ENCODE measurements around the gene GBA3.

Gene GBA3

GRCh38 chr4:22677780-22678179 is 15.0 kb upstream of the GBA3 start:
- Histone ChIP-seq H4K20me1 (ENCODE audit: insufficient read depth, low read length) (no peaks in the 10 kb centered on the region), H3K4me1 (ENCODE audit: insufficient read depth, low read length, severe bottlenecking) (no peaks in the 10 kb centered on the region), H3F3A (ENCODE audit: insufficient read depth, low read length) (no peaks in the 10 kb centered on the region), H3K27me3 (ENCODE audit: insufficient read depth, low read length) (no peaks in the 10 kb centered on the region), H3K4me3 (ENCODE audit: low read depth, low read length, poor library complexity, severe bottlenecking) (no peak overlapping the region), H3K9me3 (ENCODE audit: low read length) (no peaks in the 10 kb centered on the region), H3K4me2 (ENCODE audit: low read length) (no peak overlapping the region), H3K79me2 (ENCODE audit: insufficient read depth, low read length) (no peaks in the 10 kb centered on the region), H3K9me2 (ENCODE audit: low read depth, low read length) (no peaks in the 10 kb centered on the region), H2AFZ (ENCODE audit: low read length) (no peak overlapping the region), H3K9ac (ENCODE audit: low read length) (no peak overlapping the region), H3K36me3 (ENCODE audit: insufficient read depth, low read length) (no peaks in the 10 kb centered on the region), H3K27ac (ENCODE audit: low read depth, low read length, poor library complexity, severe bottlenecking) (no peak overlapping the region)
- no peak for TF ChIP-seq EZH2 (IDR thresholded peaks at IDR 0.05; ENCODE audit: borderline replicate concordance, low read length)
- TF ChIP-seq, protein P1, sequence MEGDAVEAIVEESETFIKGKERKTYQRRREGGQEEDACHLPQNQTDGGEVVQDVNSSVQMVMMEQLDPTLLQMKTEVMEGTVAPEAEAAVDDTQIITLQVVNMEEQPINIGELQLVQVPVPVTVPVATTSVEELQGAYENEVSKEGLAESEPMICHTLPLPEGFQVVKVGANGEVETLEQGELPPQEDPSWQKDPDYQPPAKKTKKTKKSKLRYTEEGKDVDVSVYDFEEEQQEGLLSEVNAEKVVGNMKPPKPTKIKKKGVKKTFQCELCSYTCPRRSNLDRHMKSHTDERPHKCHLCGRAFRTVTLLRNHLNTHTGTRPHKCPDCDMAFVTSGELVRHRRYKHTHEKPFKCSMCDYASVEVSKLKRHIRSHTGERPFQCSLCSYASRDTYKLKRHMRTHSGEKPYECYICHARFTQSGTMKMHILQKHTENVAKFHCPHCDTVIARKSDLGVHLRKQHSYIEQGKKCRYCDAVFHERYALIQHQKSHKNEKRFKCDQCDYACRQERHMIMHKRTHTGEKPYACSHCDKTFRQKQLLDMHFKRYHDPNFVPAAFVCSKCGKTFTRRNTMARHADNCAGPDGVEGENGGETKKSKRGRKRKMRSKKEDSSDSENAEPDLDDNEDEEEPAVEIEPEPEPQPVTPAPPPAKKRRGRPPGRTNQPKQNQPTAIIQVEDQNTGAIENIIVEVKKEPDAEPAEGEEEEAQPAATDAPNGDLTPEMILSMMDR (IDR thresholded peaks at IDR 0.05; ENCODE audit: low read length): no peak

GRCh38 chr4:22678940-22679854 is 13.5 kb upstream of the GBA3 start:
- no peak overlapping the region for H3K4me2 ChIP-seq (ENCODE audit: low read length)
- H3K9me2 ChIP-seq (ENCODE audit: low read depth, low read length): no peaks in the 10 kb centered on the region
- H3K4me1 ChIP-seq (ENCODE audit: insufficient read depth, low read length, severe bottlenecking): no peaks in the 10 kb centered on the region
- H3K9ac ChIP-seq (ENCODE audit: low read length): no peak overlapping the region
- no peaks in the 10 kb centered on the region for H4K20me1 ChIP-seq (ENCODE audit: insufficient read depth, low read length)
- no peaks in the 10 kb centered on the region for H3K36me3 ChIP-seq (ENCODE audit: insufficient read depth, low read length)
- H3F3A ChIP-seq (ENCODE audit: insufficient read depth, low read length): no peaks in the 10 kb centered on the region
- H3K9me3 ChIP-seq (ENCODE audit: low read length): no peaks in the 10 kb centered on the region
- no peaks in the 10 kb centered on the region for H3K27me3 ChIP-seq (ENCODE audit: insufficient read depth, low read length)
- H3K27ac ChIP-seq (ENCODE audit: low read depth, low read length, poor library complexity, severe bottlenecking): no peak overlapping the region
- no peak overlapping the region for H2AFZ ChIP-seq (ENCODE audit: low read length)
- TF ChIP-seq, protein P1 (IDR thresholded peaks at IDR 0.05; ENCODE audit: low read length): no peak
- TF ChIP-seq EZH2 (IDR thresholded peaks at IDR 0.05; ENCODE audit: borderline replicate concordance, low read length): no peak
- no peak overlapping the region for H3K4me3 ChIP-seq (ENCODE audit: low read depth, low read length, poor library complexity, severe bottlenecking)
- H3K79me2 ChIP-seq (ENCODE audit: insufficient read depth, low read length): no peaks in the 10 kb centered on the region

DNA sequence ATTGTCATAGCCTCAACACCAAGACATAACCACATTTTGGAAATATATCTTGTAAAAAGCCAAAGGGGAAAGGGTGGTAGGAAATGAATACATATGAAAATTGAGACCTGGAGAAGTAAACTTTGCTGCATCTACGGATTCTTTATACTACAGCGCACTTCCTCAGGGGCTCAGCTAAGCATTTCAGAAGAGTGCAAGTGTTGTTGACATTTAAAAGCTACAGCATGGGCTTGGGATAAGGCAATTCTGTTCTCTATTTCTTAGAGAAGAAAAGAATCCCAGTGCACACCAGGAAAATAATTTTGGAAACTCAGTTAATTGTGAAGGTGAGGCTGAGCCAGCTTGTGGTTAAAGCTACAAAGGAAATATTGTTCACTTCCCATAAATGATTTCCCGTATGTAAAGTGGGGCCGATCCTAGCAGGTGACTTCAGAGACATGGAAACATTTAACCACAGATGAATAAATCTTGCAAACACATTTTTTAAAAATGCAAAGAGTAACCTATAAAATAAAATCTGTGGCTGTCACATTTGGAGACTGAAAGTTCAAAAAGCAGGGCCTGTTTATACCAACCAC is 12.6 kb upstream of the GBA3 start:
- Histone ChIP-seq H3K9me2 (ENCODE audit: low read depth, low read length) (no peaks in the 10 kb centered on the region), H3K79me2 (ENCODE audit: insufficient read depth, low read length) (no peaks in the 10 kb centered on the region), H4K20me1 (ENCODE audit: insufficient read depth, low read length) (no peaks in the 10 kb centered on the region), H3K4me2 (ENCODE audit: low read length) (no peak overlapping the region), H3K9me3 (ENCODE audit: low read length) (no peaks in the 10 kb centered on the region), H3K36me3 (ENCODE audit: insufficient read depth, low read length) (no peaks in the 10 kb centered on the region), H3K4me1 (ENCODE audit: insufficient read depth, low read length, severe bottlenecking) (no peaks in the 10 kb centered on the region), H3K4me3 (ENCODE audit: low read depth, low read length, poor library complexity, severe bottlenecking) (no peak overlapping the region), H2AFZ (ENCODE audit: low read length) (no peak overlapping the region), H3K27ac (ENCODE audit: low read depth, low read length, poor library complexity, severe bottlenecking) (no peak overlapping the region), H3F3A (ENCODE audit: insufficient read depth, low read length) (no peaks in the 10 kb centered on the region), H3K9ac (ENCODE audit: low read length) (no peak overlapping the region), H3K27me3 (ENCODE audit: insufficient read depth, low read length) (no peaks in the 10 kb centered on the region)
- TF ChIP-seq, protein P1 (IDR thresholded peaks at IDR 0.05; ENCODE audit: low read length): no peak

Data from OCI-LY1 (cell line).